RCC 7860 (cell line): Measurements from ENCODE around the gene ETS1.
"Not testable (repeated sequence)": the region's sequence is repeated elsewhere in the genome, so short reads cannot be mapped to it uniquely, and the experiment has no call there.

ENCODE experiments used
- DNase-seq: peaks from one replicate; pipeline ENCODE4 v3.0.0-alpha.2; 2015; ENCODE audit warnings: low spot score
- FAIRE-seq: peaks from 2 replicates; lab custom pipeline; 2012; peaks lifted over from hg19 to GRCh38; lab: Jason Lieb, UNC

Gene ETS1

GRCh38 chr11:128469220-128469619 lies 118.1 kb downstream of the ETS1 start:
- DNase-seq (no peak), FAIRE-seq (no peak)

- FAIRE-seq = no peak
- DNase-seq = no peak
Observed at GRCh38 chr11:128468111-128468510, 119.2 kb downstream of the ETS1 start.

- DNase-seq (peak; percentile 99), FAIRE-seq (peak; percentile 92)
Observed at GRCh38 chr11:128467610-128468041, 119.7 kb downstream of the ETS1 start.

GRCh38 chr11:128467041-128467440 lies 120.3 kb downstream of the ETS1 start:
- DNase-seq (no peak), FAIRE-seq (no peak)

- no peak for FAIRE-seq
Observed at GRCh38 chr11:128465946-128466705, 121.2 kb downstream of the ETS1 start.

GRCh38 chr11:128465531-128465930 lies 121.8 kb downstream of the ETS1 start:
- FAIRE-seq (no peak), DNase-seq (no peak)

More at GRCh38 chr11:128465946-128466705, 121.2 kb downstream of the ETS1 start:
- DNase-seq = no peak

GRCh38 chr11:128464878-128465450 lies 122.4 kb downstream of the ETS1 start:
- FAIRE-seq (no peak), DNase-seq (no peak)

- no peak for FAIRE-seq
Observed at GRCh38 chr11:128463979-128464378, 123.4 kb downstream of the ETS1 start.

GRCh38 chr11:128463371-128463829 lies 124.0 kb downstream of the ETS1 start:
- peak; percentile 95 for FAIRE-seq
- DNase-seq = peak; percentile 94

More at GRCh38 chr11:128463979-128464378, 123.4 kb downstream of the ETS1 start:
- peak; percentile 29 for DNase-seq

GRCh38 chr11:128462922-128463321 lies 124.4 kb downstream of the ETS1 start:
- no peak for FAIRE-seq
- DNase-seq = no peak

- DNase-seq (no peak), FAIRE-seq (no peak)
Observed at GRCh38 chr11:128462189-128462588, 125.2 kb downstream of the ETS1 start.

GRCh38 chr11:128458321-128458720 lies 129.0 kb downstream of the ETS1 start:
- DNase-seq (peak; percentile 94), FAIRE-seq (peak; percentile 87)

GRCh38 chr11:128457874-128458273 lies 129.5 kb downstream of the ETS1 start:
- DNase-seq (no peak), FAIRE-seq (no peak)

GRCh38 chr11:128456566-128457268 lies 130.6 kb downstream of the ETS1 start:
- FAIRE-seq (no peak), DNase-seq (no peak)

GRCh38 chr11:128455766-128456165 lies 131.6 kb downstream of the ETS1 start:
- no peak for FAIRE-seq

GRCh38 chr11:128453444-128454336 lies 133.7 kb downstream of the ETS1 start:
- FAIRE-seq = peak; percentile 92

More at GRCh38 chr11:128455766-128456165, 131.6 kb downstream of the ETS1 start:
- no peak for DNase-seq

GRCh38 chr11:128451652-128452470 lies 135.5 kb downstream of the ETS1 start:
- no peak for FAIRE-seq
- DNase-seq = no peak

More at GRCh38 chr11:128453444-128454336, 133.7 kb downstream of the ETS1 start:
- peak; percentile 91 for DNase-seq

- DNase-seq = no peak
- no peak for FAIRE-seq
Observed at GRCh38 chr11:128450882-128451651, 136.3 kb downstream of the ETS1 start.

GRCh38 chr11:128450425-128450824 lies 136.9 kb downstream of the ETS1 start:
- FAIRE-seq, DNase-seq: not testable (repeated sequence)
